OCI-M2 (cell line): Measurements from ENCODE around the gene THSD7A.
A peak's percentile ranks its signal among the peaks of the same experiment; 100 is the strongest.
"Not testable (repeated sequence)": the region's sequence is repeated elsewhere in the genome, so short reads cannot be mapped to it uniquely, and the experiment has no call there.

Experiments
- DNase-seq: peaks from one replicate; lab custom pipeline; 2025; ENCODE audit not compliant: unreplicated experiment; lab: John Stamatoyannopoulos, UW

Gene THSD7A

DNA sequence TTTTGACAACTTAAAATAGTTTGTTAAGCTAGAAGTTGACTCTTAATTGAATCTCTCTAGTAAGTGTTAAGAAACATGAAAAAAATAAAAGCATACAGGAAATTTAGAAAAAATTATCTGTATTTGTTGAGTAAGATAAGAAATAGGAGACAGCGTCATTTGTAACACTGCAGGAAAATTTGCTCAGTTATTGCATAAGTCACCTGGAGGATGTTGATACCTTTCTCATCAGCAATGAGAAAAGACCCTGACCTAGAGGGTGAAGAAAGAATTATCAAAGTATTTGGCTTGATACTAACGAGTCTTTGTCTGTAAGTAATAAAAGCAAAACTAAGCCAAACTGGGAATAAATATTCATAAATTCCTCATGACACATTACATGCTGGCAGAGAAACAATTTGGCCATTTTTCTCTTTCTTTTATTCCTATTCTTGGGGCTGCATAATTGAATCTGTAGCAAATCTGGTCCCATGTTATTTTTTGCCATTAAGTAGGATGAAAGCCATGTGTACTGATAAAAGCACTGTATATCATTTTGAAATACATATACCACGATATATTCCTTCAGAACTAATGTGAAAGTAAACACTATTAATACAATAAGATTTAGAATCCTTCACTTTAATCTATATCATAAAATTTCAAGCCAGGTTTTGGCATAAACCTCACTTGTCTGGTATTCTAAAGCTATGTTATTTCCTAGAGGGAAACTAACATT is 362.8 kb downstream of the THSD7A start:
- no peak for DNase-seq

DNA sequence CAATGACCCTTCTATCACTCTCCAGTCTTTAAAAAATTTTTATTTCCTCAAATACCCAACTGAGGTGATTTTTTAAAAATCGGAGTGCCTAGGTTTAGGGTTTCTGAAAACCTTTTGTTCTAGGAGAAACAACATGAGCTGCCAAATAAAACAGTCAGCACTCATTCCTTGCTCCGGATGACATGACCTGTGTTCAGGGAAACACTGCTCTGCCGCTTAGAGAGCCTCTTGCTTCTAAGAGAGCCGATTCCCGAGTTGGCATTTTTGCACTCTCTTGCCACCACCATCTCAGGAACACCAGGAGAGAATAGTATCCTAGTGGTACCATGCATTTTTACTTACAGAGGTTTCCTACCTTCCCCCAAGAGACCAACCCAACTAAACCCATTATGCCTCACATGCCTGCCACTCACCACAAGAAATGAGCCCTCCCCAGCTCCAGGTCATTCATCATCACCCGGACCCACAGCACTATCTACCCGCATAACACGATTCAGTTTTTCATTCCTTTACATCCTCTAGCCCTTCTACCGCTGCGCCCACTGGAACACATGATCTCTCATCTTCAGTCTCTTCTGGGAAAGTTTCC is 365.4 kb downstream of the THSD7A start:
- DNase-seq, result no peak

DNA sequence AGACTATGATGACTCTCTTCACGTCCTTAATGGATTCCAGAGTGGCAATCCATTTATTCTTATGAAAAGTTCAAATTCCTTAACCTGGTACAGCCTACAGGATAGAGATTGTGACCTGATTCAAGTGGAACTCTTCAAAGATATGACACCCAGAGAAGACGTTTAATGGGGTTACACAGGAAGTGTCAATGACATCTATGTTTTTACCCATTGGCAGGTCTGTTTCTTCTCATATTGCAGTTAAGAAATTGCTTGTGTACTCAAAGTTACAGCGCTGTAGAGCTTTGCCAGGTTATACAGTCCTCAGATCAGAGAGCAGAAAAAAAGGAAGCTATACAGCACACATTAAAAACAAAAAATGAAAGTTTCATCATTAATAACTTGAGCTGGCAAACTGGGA is 367.4 kb downstream of the THSD7A start:
- no peak for DNase-seq

DNA sequence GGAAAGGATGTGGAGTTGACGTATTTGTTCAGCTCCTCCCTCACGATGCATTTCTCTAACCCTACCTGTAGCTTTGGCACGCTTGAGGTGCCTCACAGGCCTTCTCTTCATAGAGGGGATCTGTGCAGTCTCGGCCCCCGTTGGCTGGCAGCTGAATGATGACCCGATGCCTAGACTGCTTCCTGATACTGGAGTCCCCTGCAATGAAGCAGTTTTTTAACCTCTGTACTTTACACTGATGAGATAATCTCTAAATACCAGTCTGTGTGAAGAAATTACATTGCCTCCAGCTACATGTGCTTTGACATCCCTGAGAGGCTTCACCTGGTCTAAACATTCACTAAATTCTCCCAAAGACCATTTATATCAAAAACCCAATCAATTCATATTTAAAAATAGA is 370.1 kb downstream of the THSD7A start:
- no peak for DNase-seq

DNA sequence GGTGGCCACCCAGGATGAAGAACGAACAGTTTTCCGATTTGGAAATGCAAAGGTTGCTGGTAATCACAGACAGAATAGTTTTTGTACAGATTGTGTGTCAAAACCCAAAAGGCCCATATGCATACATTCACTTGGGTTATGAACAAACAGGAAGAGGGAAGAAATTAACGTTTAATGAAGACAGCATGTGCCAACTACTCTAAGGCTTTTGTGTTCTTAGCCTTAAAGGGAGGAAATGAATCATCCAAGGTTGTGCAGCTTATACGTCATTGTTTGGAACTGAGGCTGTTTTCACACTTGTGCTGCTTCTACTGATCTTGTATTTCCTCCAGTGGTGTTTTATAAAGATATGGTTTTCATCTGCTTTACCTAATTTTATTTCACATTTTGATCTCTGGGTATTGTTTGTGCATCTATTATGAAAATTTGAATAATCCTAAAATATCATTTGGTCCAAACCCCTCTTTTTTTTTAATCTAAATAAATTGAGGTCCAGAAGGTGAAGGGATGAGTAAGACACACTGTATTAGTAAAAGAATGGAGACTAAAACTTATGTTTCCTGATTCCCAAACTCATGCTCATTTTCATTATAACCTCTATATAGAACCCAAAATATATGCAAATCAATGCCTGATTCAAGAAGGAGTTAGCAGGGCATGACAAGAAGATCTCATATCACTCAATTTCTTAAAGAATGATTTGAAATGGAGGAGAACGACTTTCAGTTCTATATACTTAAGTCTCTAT is 373.1 kb downstream of the THSD7A start:
- no peak for DNase-seq

DNA sequence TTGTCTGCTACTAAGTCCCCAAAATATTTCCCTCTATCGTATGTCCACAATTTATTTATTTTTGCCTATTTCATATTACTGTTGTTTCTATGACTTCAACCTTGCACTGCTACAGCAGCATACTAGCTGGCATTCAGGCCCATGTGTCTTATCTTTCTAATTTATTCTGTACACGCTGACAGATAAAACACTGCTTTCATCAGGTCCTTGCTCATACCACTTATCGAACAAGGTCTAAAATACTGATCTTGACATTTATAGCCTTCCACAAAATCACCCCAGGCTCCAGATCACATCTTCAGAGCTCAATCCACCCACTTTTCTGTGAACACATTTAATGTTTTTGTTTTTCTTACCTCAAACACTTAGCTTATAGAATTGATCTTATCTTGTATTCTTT is 374.6 kb downstream of the THSD7A start:
- no peak for DNase-seq

DNA sequence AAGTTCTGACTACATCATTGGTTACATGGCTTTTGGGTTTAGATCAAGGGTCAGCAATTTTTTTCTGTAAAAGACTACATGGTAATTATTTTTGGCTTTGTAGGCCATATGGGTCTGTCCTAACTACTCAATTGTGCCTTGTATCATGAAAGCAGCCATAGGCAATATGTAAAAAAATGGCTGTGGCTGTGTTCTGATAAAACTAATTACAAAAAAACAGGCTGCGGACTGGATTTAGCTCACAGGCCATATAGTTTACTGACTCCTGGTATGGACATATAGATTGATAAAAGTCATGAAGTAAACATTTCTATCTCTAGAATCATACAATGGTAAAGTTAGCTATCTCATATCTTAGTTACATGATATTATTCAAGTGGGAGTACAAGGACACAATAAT is 375.4 kb downstream of the THSD7A start:
- no peak for DNase-seq

DNA sequence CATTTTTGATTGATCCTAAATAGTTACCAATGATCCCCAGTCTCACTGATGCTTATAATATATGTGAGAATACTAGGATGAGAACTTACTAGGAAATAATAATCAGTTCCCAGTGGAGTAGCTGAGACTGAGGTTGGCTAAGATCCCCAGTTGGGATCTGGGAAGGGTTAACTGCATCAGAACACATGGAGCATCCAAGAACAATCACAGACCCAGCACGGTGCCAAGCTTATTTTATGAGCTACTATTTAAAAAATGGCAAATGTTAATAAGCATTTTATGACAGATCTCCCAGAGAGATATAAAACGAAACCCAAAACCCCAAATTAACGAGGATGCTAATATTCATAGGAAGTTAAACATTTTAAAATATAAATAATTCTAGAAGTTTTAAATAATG is 379.5 kb downstream of the THSD7A start:
- DNase-seq, result no peak

DNA sequence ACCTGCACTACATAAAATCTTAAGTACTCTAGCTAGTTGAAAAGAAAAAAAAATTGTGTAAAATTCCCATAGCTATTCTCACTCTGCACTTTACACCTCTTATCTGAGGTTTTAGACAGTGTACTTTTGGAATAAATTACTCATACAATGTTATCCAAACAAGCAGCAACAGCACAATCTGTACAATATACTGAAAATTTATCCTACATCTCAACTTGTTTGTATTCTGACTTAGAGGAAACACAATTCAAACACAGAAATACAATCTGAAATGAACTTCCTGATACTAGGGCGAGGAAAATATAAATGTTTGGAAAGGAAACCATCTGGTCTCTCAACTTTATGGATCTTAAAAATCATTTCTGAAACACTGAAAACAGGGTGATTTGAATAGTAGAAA is 381.7 kb downstream of the THSD7A start:
- no peak for DNase-seq

DNA sequence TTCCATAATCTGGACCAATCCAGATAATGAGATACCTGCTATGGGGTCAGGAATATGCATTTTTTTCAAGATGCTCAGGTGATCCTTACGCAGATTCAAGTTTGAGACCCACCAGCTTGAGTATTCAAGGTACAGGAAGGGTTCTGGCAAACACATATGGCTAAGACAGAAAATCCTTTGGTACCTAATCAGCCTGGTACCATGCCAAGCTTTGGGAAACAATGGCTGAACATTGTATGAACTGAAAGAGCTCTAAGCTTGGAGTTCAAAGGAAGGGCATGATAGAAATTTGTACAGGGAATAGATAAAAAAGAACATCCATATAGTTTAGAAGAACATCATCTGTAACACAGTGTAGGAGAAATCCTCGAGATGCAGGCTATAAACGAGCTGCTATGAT is 382.7 kb downstream of the THSD7A start:
- DNase-seq, result no peak

DNA sequence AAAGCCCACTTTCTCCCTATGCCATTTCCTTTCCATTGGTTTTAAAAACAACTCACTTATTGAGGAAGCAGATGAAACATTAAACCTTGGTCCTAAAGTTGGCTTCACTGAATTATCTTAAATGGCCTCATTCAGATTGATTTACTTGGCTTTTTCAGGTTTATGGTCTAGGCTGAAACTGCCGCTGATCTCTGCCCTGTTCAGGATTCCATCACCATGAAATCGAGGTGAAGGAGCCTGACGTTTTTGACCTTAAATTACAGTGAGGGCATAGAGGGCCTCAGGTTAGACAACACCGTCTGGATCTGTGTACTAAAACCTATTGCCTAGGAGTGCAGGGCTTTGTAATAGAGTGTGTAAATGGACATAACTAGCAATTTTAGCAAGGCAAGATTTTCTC is 383.7 kb downstream of the THSD7A start:
- DNase-seq, result no peak

DNA sequence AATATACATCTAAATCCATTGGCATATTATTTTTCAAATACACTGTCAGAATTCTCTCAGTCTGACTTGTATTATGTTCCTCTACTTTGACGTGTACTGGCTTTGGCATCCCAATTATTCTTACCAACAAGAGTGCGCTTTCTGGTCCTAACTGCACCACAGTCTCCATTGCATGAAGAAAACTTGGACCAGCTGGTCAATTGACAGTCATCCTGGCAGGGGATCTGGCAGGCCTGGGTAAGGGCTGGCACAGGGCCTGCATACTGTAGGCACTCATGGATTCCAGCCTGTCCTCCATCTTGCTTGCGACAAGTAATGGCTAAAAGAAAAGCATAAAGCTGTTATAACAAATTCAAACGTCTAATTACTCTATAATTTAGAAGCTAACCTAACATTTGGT is 384.9 kb downstream of the THSD7A start:
- no peak for DNase-seq

DNA sequence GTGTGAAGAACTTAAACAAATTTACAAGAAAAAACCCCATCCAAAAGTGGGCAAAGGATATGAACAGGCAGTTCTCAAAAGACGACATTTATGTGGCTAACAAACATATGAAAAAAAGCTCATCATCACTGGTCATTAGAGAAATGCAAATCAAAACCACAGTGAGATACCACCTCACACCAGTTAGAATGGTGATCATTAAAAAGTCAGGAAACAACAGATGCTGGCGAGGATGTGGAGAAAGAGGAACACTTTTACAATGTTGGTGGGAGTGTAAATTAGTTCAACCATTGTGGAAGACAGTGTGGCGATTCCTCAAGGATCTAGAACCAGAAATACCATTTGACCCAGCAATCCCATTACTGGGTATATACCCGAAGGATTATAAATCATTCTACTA is 388.1 kb downstream of the THSD7A start:
- DNase-seq, result not testable (repeated sequence)

DNA sequence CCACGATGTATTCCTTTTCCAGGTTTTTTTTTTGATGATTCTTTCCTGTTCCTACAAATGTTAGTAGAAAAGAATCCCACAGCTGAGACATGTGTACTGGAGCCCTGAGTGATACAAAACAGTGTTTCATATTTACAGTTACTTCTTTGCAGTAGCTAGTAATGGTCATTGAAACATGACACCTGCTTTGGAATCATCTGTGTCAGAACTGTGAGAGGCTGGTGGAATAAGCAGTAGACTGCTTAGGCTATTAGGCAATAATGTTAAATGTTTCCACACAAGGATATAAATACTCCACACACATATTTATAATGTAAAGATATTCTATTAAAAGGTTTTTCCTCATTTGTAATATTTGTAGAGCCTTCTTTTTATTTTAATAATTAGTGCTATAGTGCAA is 394.0 kb downstream of the THSD7A start:
- no peak for DNase-seq

DNA sequence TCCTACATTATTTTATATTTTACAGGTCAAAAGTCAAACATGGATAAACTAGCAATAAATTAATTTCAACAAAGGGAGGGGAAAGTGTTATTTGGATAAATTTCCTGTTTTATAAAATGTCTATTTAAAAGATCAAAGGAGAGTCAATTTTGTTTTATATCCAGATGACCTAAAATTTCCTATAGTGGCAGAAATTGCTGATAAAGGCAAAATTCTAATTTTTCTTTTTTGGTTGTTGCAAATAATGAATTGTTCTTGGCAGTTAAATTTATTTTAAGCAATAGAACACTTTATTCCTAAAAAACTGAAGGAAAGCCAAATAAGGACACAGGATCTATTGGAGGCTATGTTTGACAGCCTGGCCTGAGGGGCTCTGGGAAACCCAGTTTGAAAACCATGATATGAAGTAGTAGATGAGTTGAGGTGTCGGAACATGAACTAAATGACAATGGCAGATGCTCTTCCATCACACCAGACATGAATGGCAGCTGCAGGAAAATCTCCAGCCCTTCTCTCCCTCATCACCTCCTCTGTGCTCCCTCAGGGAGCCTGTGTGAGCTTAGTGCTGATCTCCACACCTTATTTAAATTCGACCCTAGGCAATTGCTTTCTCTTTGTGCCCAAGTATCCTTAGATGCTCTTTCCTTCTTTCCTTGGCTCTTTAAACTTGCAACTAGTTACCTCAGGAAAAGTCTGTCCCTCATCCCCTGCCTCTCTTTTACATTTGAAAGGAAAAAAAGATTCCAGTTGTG is 395.0 kb downstream of the THSD7A start:
- no peak for DNase-seq

DNA sequence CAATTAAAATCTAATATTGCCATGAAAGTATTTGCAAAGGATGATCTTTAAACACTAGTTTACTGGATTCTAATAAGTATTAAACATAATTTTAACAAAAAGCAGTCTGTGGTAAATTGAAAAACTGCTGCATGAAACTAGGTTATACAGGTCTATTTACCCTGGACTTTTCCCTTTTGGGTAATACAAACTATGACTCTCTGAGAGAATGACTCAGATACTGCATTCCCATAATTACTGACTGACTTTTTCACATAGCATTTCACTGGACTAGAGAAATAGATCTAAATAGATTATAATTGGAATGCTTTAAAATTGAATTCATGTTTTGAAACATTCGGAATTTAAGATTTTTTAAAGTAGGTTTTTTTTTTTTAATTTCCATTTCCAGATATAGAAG is 395.7 kb downstream of the THSD7A start:
- no peak for DNase-seq

DNA sequence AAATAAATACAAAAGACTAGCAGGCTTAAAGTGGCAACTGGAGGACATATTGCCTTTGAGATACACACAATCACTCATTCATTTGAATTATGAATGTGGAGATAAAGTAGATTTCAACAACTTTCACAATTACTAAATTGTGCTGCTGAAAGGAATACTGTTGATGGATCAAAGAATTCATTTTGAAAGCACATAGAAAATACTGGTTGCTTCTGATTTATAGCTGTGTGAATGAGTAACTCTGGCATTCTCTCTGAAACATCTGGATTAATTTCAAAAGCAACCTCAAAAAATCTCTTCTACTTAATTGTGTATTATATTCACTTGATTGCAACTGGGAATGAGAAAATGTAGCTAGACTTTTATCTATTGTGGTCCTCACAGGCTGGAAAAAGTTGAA is 397.6 kb downstream of the THSD7A start:
- DNase-seq, result no peak

DNA sequence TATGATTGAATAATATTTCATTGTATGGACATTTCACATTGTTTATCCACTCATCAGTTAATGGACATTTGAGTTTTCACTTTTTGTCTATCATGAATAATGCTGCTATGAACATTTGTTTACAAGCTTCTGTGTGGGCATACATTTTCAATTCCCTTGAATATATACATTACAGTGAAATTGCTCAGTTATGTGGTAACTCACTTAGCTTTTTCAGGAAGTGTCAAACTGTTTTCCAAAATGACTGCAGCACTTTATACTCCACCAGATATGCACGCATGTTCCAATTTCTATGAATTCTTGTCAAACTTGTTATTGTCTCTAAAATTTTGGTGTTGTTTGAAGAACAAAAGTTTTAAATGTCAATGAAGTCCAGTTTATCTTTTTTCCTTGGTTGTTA is 401.2 kb downstream of the THSD7A start:
- DNase-seq, result no peak

DNA sequence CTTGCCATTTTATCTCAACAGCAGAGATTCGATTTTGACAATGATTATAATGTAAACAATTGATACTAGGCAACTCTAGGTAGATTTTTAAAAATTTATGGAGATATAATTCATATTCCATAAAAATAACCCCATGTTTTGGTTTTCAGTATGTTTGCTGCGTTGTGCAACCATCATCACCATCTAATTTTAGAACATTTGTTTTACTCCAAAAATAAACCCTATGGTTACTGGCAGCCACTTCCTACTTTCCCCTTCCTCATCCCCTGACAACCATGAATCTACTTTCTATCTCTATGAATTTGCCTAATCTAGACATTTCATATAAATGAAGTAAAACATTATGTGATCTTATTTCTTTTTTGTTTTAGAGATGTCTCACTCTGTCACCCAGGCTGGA is 401.9 kb downstream of the THSD7A start:
- no peak for DNase-seq

DNA sequence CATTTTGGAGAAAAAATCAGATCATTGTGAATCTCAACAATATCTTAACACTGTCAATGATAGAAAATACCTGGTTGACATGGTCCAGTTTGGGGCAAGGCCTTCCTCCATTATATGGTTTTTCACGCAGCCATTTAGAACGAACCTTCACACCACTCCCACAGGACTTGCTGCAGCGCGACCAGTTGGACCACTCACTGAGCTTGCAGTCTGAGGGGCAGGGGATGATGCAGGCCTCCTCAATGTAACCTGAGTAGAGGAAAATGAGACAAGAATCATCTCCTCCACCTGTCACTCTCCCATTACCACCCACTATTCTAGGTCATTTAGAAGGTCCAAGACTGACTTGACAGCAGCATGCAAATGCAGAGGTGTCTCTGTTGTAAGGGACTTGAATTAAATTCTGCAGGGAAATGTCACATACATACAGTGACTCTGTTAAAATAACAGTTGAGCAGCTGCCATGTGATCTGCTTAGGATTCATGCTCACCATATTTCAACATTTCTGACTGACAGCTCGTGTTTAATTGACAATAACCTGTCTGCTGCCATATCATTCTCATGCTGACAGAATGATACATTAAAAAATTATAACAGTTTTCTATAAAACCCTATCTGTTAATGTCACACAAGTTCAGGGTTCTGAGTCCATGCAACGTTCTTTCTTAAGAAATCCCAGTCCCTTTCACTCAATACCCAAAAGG is 403.0 kb downstream of the THSD7A start:
- no peak for DNase-seq

DNA sequence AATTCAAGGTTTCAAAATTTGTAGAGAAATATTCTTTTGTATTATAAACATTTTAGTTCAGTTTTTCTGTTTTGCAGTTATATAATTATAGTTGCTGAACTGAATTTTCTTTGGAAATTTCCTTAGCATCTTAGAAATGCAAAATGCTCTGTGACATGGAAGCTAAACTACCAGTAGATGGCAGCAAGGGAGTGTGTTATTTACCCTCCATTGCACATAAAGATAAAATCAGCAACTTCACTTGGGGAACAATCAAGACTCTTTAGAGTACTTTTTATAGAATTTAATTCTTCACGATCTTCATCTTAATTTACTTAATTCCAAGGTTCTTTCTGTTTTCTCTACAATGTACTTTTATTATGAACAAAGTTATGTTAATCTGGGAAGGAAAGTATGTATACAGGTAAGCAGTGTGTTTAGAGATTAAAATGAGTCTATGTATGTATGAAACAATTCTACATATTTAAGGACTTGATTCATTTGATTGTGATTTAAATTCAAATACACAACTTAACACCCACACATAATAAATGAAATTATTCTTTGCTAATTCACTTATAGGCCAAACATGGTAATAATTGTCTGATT is 404.2 kb downstream of the THSD7A start:
- DNase-seq, result peak; percentile 11
